ENCODE data around the gene TAAR9. TPM values are rescaled to one million over a fixed set of nuclear protein-coding genes. Genes with fewer than 3 reads are reported as not detected.

TAAR9 gene
- total RNA-seq, 1 experiment from 2014 or later: not detected

DNA sequence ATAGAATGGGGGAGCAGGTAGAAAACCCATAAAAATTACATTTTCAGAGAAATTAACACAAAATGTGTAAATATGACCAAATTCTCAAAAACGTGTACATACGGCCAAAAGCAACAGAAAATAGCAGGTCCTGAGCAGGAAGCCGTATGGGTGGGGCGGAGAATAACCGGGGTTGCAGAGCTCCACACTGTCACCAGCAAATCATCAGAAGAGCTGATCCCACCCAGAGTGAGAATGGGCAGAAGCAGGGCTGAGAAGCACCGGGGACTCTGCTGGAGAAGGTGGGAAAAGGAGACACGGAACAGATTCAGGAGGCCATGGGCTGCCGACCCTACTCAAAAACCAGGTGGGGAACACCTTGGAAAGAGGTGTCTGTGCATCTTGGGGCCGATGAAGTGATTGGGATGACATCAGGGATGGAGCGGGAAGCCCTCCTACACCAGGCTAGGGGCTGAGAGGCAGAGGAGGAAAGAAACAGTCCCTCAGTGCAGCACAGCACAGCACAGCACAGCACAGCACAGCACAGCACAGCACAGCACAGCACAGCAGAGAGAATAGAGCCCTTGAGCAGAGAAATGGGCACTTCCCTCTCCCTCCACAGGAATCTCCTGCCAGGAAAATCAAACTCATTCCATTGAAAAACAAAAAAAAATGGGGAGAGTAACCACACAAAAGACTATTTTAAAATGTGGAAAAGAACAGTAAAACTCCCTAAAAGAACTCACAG, 47.4 kb upstream of the TAAR9 start:
- ChIA-PET CTCF (no interaction called here), POLR2A (ENCODE audit: unreplicated experiment) (no interaction called here)
- TF ChIP-seq EZH2 (IDR thresholded peaks at IDR 0.05; ENCODE audit: low read length, unreplicated experiment) (no peak), CTCF (conservative IDR thresholded peaks at IDR 0.05; ENCODE audit: low read depth, low read length) (no peak), EZH2phosphoT487 (IDR thresholded peaks at IDR 0.05; ENCODE audit: borderline replicate concordance, low read length) (no peak)
- Histone ChIP-seq H3K9ac (ENCODE audit: low read length) (no peak overlapping the region), H3K79me2 (ENCODE audit: low read length) (0 out of 2 replicates have a peak, but pooled peaks cover 6% of the 10 kb centered on the region), H2AFZ (ENCODE audit: low read length) (no peak overlapping the region), H3F3A (ENCODE audit: low read length, unreplicated experiment) (no peaks in the 10 kb centered on the region), H3K4me1 (ENCODE audit: insufficient read depth, low read length) (no peaks in the 10 kb centered on the region), H4K20me1 (ENCODE audit: low read length) (no peaks in the 10 kb centered on the region), H3K9me2 (replicated peaks; ENCODE audit: low read length) (no peaks in the 10 kb centered on the region), H3K36me3 (ENCODE audit: low read depth, low read length) (no peaks in the 10 kb centered on the region), H3K9me3 (ENCODE audit: low read length) (no peaks in the 10 kb centered on the region), H3K27me3 (ENCODE audit: low read length) (no peaks in the 10 kb centered on the region), H3K4me3 (ENCODE audit: low read length) (no peak overlapping the region), H3K27ac (ENCODE audit: low read length) (no peak overlapping the region), H3K4me2 (ENCODE audit: low read length) (no peak overlapping the region)
- no TSS peak for BruUV-seq (replicated peaks)
- no peak for DNase-seq
- intact Hi-C loops (cut with micrococcal nuclease): no loop called here
- no peak for ATAC-seq

DNA sequence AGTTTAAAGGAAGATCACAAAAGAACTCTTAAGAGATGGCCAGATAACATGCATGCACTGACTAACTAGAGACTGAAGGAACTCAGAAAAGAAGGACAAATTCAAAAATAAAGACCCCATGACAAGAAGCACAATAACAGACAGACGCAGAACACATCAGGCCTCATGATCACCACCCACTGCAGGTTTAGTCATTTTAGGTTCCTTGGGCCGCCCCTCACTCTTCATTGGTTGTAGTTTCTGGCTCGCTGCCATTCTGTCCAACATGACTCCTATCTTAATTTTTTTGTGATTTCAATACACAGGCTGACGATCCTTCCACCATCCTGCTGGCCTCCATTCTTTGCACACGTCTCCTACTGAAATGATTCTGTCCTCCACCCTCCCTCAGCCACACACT, 46.8 kb upstream of the TAAR9 start:
- BruUV-seq (replicated peaks): no TSS peak
- DNase-seq: no peak
- 0 out of 2 replicates have a peak, but pooled peaks cover 6% of the 10 kb centered on the region for H3K79me2 ChIP-seq (ENCODE audit: low read length)
- H3K9me3 ChIP-seq (ENCODE audit: low read length): no peaks in the 10 kb centered on the region
- H3K27ac ChIP-seq (ENCODE audit: low read length): no peak overlapping the region
- ChIA-PET CTCF (no interaction called here), POLR2A (ENCODE audit: unreplicated experiment) (no interaction called here)
- H2AFZ ChIP-seq (ENCODE audit: low read length): no peak overlapping the region
- H3K9ac ChIP-seq (ENCODE audit: low read length): no peak overlapping the region
- H3K27me3 ChIP-seq (ENCODE audit: low read length): no peaks in the 10 kb centered on the region
- ATAC-seq: no peak
- H3K9me2 ChIP-seq (replicated peaks; ENCODE audit: low read length): no peaks in the 10 kb centered on the region
- intact Hi-C loops (cut with micrococcal nuclease): no loop called here
- no peaks in the 10 kb centered on the region for H4K20me1 ChIP-seq (ENCODE audit: low read length)
- H3K4me1 ChIP-seq (ENCODE audit: insufficient read depth, low read length): no peaks in the 10 kb centered on the region
- no peaks in the 10 kb centered on the region for H3K36me3 ChIP-seq (ENCODE audit: low read depth, low read length)
- no peak overlapping the region for H3K4me2 ChIP-seq (ENCODE audit: low read length)
- no peak for TF ChIP-seq EZH2phosphoT487 (IDR thresholded peaks at IDR 0.05; ENCODE audit: borderline replicate concordance, low read length)
- no peaks in the 10 kb centered on the region for H3F3A ChIP-seq (ENCODE audit: low read length, unreplicated experiment)
- no peak overlapping the region for H3K4me3 ChIP-seq (ENCODE audit: low read length)

DNA sequence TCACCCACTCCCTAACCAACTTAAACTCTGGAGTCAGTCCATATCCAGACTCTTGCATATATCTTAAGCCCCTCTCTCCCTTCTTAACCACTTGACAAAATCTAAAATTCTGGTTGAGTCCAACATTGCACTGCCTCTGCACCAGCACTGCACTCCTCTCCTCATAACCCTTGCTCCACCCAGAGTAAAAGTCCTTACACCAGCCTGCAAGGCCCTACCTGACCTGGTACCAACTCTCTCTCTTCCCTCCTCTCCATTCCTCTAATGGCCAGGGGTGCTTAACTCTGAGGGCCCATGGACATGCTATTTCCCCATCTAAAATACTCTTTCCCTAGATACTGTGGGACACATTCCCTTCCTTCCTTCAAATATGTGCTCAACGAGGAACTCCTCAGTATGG, 46.2 kb upstream of the TAAR9 start:
- H3K4me2 ChIP-seq (ENCODE audit: low read length): no peak overlapping the region
- H3K9me3 ChIP-seq (ENCODE audit: low read length): no peaks in the 10 kb centered on the region
- TF ChIP-seq EZH2phosphoT487 (IDR thresholded peaks at IDR 0.05; ENCODE audit: borderline replicate concordance, low read length) (no peak), CTCF (conservative IDR thresholded peaks at IDR 0.05; ENCODE audit: low read depth, low read length) (no peak), EZH2 (IDR thresholded peaks at IDR 0.05; ENCODE audit: low read length, unreplicated experiment) (no peak)
- ChIA-PET CTCF (no interaction called here), POLR2A (ENCODE audit: unreplicated experiment) (no interaction called here)
- no peak overlapping the region for H2AFZ ChIP-seq (ENCODE audit: low read length)
- no TSS peak for BruUV-seq (replicated peaks)
- DNase-seq (no peak), ATAC-seq (no peak)
- H3K36me3 ChIP-seq (ENCODE audit: low read depth, low read length): no peaks in the 10 kb centered on the region
- H3K79me2 ChIP-seq (ENCODE audit: low read length): 0 out of 2 replicates have a peak, but pooled peaks cover 6% of the 10 kb centered on the region
- no peaks in the 10 kb centered on the region for H3K4me1 ChIP-seq (ENCODE audit: insufficient read depth, low read length)
- H3K4me3 ChIP-seq (ENCODE audit: low read length): no peak overlapping the region
- no peaks in the 10 kb centered on the region for H3F3A ChIP-seq (ENCODE audit: low read length, unreplicated experiment)
- no peaks in the 10 kb centered on the region for H3K9me2 ChIP-seq (replicated peaks; ENCODE audit: low read length)
- H4K20me1 ChIP-seq (ENCODE audit: low read length): no peaks in the 10 kb centered on the region
- intact Hi-C loops (cut with micrococcal nuclease): no loop called here
- no peaks in the 10 kb centered on the region for H3K27me3 ChIP-seq (ENCODE audit: low read length)
- H3K27ac ChIP-seq (ENCODE audit: low read length): no peak overlapping the region
- H3K9ac ChIP-seq (ENCODE audit: low read length): no peak overlapping the region
